GM12801 (cell line): ENCODE data around the gene ZNF775.

Source experiments
- CTCF ChIP-seq: IDR thresholded peaks from one replicate; pipeline ENCODE4 v1.5.1; 2011; ENCODE audit warnings: control low read depth; ENCODE audit not compliant: insufficient read length; ENCODE audit errors: extremely low read depth

Gene ZNF775

GRCh38 chr7:150365194-150365593 lies 13.9 kb upstream of the ZNF775 start:
- no peak for TF ChIP-seq CTCF

- no peak for TF ChIP-seq CTCF
These were observed 13.3 kb upstream of the ZNF775 start for GRCh38 chr7:150365673-150366398.

- TF ChIP-seq CTCF: no peak
These were observed 11.4 kb upstream of the ZNF775 start for GRCh38 chr7:150367677-150368095.

GRCh38 chr7:150368096-150368883 lies 10.8 kb upstream of the ZNF775 start, which contains the start of gene REPIN1:
Gene REPIN1, plus strand, starts transcription at chr7:150368822. Its CDS starts 890 bp downstream, at chr7:150369712.
- no peak for TF ChIP-seq CTCF

GRCh38 chr7:150368884-150369747 lies 10.0 kb upstream of the ZNF775 start:
- TF ChIP-seq CTCF: no peak

GRCh38 chr7:150369748-150370501 lies 9.2 kb upstream of the ZNF775 start:
- TF ChIP-seq CTCF: no peak

GRCh38 chr7:150370612-150371071 lies 8.5 kb upstream of the ZNF775 start:
- TF ChIP-seq CTCF: no peak
